GM21786 (cell line): ENCODE results near the gene KCNE1.

ENCODE experiments used
- ATAC-seq: cut with Tn5 transposase; IDR thresholded peaks from one replicate; pipeline ENCODE4 v1.9.1; 2021; ENCODE audit not compliant: unreplicated experiment

Gene KCNE1

GRCh38 chr21:34536311-34536710, 24.3 kb upstream of the KCNE1 start:
- no peak for ATAC-seq

GRCh38 chr21:34535886-34536285, 23.9 kb upstream of the KCNE1 start:
- no peak for ATAC-seq

- ATAC-seq = no peak
These were observed 22.5 kb upstream of the KCNE1 start for GRCh38 chr21:34534522-34534921.

- ATAC-seq = no peak
These were observed 21.9 kb upstream of the KCNE1 start for GRCh38 chr21:34533938-34534337.

- ATAC-seq = no peak
These were observed 19.4 kb upstream of the KCNE1 start for GRCh38 chr21:34531399-34531798.

GRCh38 chr21:34530261-34530660, 18.3 kb upstream of the KCNE1 start:
- ATAC-seq = no peak

GRCh38 chr21:34528131-34528561, 16.1 kb upstream of the KCNE1 start:
- no peak for ATAC-seq

- no peak for ATAC-seq
These were observed 14.7 kb upstream of the KCNE1 start for GRCh38 chr21:34526618-34527290.

- ATAC-seq = no peak
These were observed 14.2 kb upstream of the KCNE1 start for GRCh38 chr21:34526241-34526617.

GRCh38 chr21:34524646-34525601, 12.9 kb upstream of the KCNE1 start:
- no peak for ATAC-seq

- ATAC-seq = no peak
These were observed 11.1 kb upstream of the KCNE1 start for GRCh38 chr21:34523019-34523555.

- no peak for ATAC-seq
These were observed 10.3 kb upstream of the KCNE1 start for GRCh38 chr21:34522284-34522683.

GRCh38 chr21:34521561-34521960, 9.6 kb upstream of the KCNE1 start:
- no peak for ATAC-seq

GRCh38 chr21:34520764-34521508, 8.9 kb upstream of the KCNE1 start:
- no peak for ATAC-seq

- ATAC-seq = no peak
These were observed 8.3 kb upstream of the KCNE1 start for GRCh38 chr21:34520281-34520680.

GRCh38 chr21:34519694-34520093, 7.7 kb upstream of the KCNE1 start:
- no peak for ATAC-seq

GRCh38 chr21:34519016-34519415, 7.0 kb upstream of the KCNE1 start:
- ATAC-seq = no peak

GRCh38 chr21:34518301-34518700, 6.3 kb upstream of the KCNE1 start:
- no peak for ATAC-seq

- ATAC-seq = no peak
These were observed 5.7 kb upstream of the KCNE1 start for GRCh38 chr21:34517491-34518245.

GRCh38 chr21:34517039-34517438, 5.0 kb upstream of the KCNE1 start:
- no peak for ATAC-seq
